IMR-90 (cell line): Measurements from ENCODE around the gene SEMA3G. TPM values are rescaled to one million over a fixed set of nuclear protein-coding genes. Genes with fewer than 3 reads are reported as not detected.
A peak's percentile ranks its signal among the peaks of the same experiment; 100 is the strongest.

Experiments
- ATAC-seq: fragments of 200-7000 bp; cut with Tn5 transposase; 2 replicates; pipeline ENCODE4 v1.9.1; 2020; ENCODE audit warnings: low read depth, mild to moderate bottlenecking, moderate library complexity
- BruUV-seq: library from RNA; stranded (reverse); fragments of 400-500 nt; replicated peaks from 2 replicates; lab custom pipeline; 2021; lab: Mats Ljungman, UMichigan
- CTCF ChIA-PET: fragments of 300-600 bp; formaldehyde crosslinking; extraction: SDS; loops from one replicate; lab custom pipeline; 2021; ENCODE audit warnings: antibody characterized with exemption; lab: Yijun Ruan, JAX
- POLR2A ChIA-PET: fragments of 300-600 bp; sonication (Branson Sonifier 250); formaldehyde crosslinking; loops from one replicate; lab custom pipeline; 2022; ENCODE audit warnings: antibody characterized with exemption; ENCODE audit not compliant: unreplicated experiment; lab: Charles Lee
- DNase-seq: peaks from one replicate; pipeline ENCODE4 v3.0.0; 2013
- H2AFZ ChIP-seq: replicated peaks from 2 replicates; pipeline ENCODE3; 2013; ENCODE audit warnings: low read length, mild to moderate bottlenecking; ENCODE audit not compliant: poor library complexity
- H2AK5ac ChIP-seq: 2 replicates; pipeline ENCODE4 v1.6.1; 2013; ENCODE audit warnings: low read depth, low read length, inconsistent platforms
- H2AK9ac ChIP-seq: replicated peaks from 2 replicates; pipeline ENCODE3; 2013; ENCODE audit warnings: mild to moderate bottlenecking, low read depth, low read length, moderate library complexity; ENCODE audit not compliant: poor library complexity
- H2BK120ac ChIP-seq: 2 replicates; pipeline ENCODE4 v1.6.1; 2013; ENCODE audit warnings: low read depth, low read length, inconsistent platforms
- H2BK15ac ChIP-seq: 3 replicates; pipeline ENCODE4 v1.6.1; 2013; ENCODE audit warnings: low read depth, low read length, inconsistent platforms
- H2BK20ac ChIP-seq: 2 replicates; pipeline ENCODE4 v1.6.1; 2013; ENCODE audit warnings: low read depth, mild to moderate bottlenecking, inconsistent platforms, low read length, moderate library complexity
- H2BK5ac ChIP-seq: 2 replicates; pipeline ENCODE4 v1.6.1; 2013; ENCODE audit warnings: mild to moderate bottlenecking, low read depth, low read length, inconsistent platforms; ENCODE audit not compliant: poor library complexity, severe bottlenecking
- H3K14ac ChIP-seq: replicated peaks from 2 replicates; pipeline ENCODE4 v1.6.1; 2013; ENCODE audit warnings: low read depth, low read length, inconsistent platforms
- H3K18ac ChIP-seq: 2 replicates; pipeline ENCODE4 v1.6.1; 2013; ENCODE audit warnings: low read depth, low read length, control low read depth
- H3K23ac ChIP-seq: 2 replicates; pipeline ENCODE4 v1.6.1; 2013; ENCODE audit warnings: low read depth, low read length, inconsistent platforms
- H3K27ac ChIP-seq: 2 replicates; pipeline ENCODE4 v1.5.1; 2013; ENCODE audit warnings: mild to moderate bottlenecking, control low read depth, low read length; ENCODE audit not compliant: insufficient read depth
- H3K27me3 ChIP-seq: 2 replicates; pipeline ENCODE4 v1.6.1; 2013; ENCODE audit warnings: low read length; ENCODE audit not compliant: control insufficient read depth, insufficient read depth
- H3K36me3 ChIP-seq: 2 replicates; pipeline ENCODE4 v1.6.1; 2013; ENCODE audit warnings: low read length, mixed read lengths; ENCODE audit not compliant: control insufficient read depth, insufficient read depth
- H3K4ac ChIP-seq: 2 replicates; pipeline ENCODE4 v1.6.1; 2013; ENCODE audit warnings: low read depth, low read length, inconsistent platforms
- H3K4me1 ChIP-seq: 2 replicates; pipeline ENCODE4 v1.6.1; 2013; ENCODE audit warnings: low read length, mixed read lengths; ENCODE audit not compliant: control insufficient read depth, insufficient read depth
- H3K4me2 ChIP-seq: 2 replicates; pipeline ENCODE4 v1.6.1; 2013; ENCODE audit warnings: low read depth, mild to moderate bottlenecking, control low read depth, low read length, moderate library complexity
- H3K4me3 ChIP-seq: 2 replicates; pipeline ENCODE4 v1.5.1; 2013; ENCODE audit warnings: low read depth, mild to moderate bottlenecking, control low read depth, low read length, moderate library complexity; ENCODE audit not compliant: insufficient read depth
- H3K56ac ChIP-seq: 2 replicates; pipeline ENCODE4 v1.6.1; 2013; ENCODE audit warnings: low read length, inconsistent platforms; ENCODE audit not compliant: insufficient read depth; ENCODE audit errors: extremely low read depth
- H3K79me1 ChIP-seq, 2 experiments: 2 replicates each; pipeline ENCODE4 v1.6.1; 2013; ENCODE audit warnings: low read length in 2 of 2, inconsistent platforms in 1 of 2, low read depth in 1 of 2
- H3K9ac ChIP-seq: 2 replicates; pipeline ENCODE4 v1.6.1; 2013; ENCODE audit warnings: low read depth, low read length, control low read depth
- H3K9me1 ChIP-seq: 2 replicates; pipeline ENCODE4 v1.6.1; 2013; ENCODE audit warnings: low read length, inconsistent platforms; ENCODE audit not compliant: insufficient read depth
- H3K9me3 ChIP-seq: 2 replicates; pipeline ENCODE4 v1.6.1; 2013; ENCODE audit warnings: low read length; ENCODE audit not compliant: control insufficient read depth, insufficient read depth
- H4K20me1 ChIP-seq: 2 replicates; pipeline ENCODE4 v1.6.1; 2013; ENCODE audit warnings: low read length, inconsistent platforms; ENCODE audit not compliant: insufficient read depth
- H4K5ac ChIP-seq: 2 replicates; pipeline ENCODE4 v1.6.1; 2013; ENCODE audit warnings: mild to moderate bottlenecking, low read depth, low read length, control low read depth
- H4K8ac ChIP-seq, 2 experiments: 2 replicates each; pipeline ENCODE4 v1.6.1; 2013; ENCODE audit warnings: low read depth in 2 of 2, low read length in 2 of 2, control low read depth in 1 of 2, inconsistent platforms in 1 of 2
- H4K91ac ChIP-seq: 2 replicates; pipeline ENCODE4 v1.6.1; 2013; ENCODE audit warnings: low read depth, low read length, inconsistent platforms; ENCODE audit not compliant: insufficient read depth
- CHD1 ChIP-seq: IDR thresholded peaks from 2 replicates; pipeline ENCODE4 v1.6.1; 2012; ENCODE audit warnings: low read depth, low read length, improper control_type of control experiment
- CTCF ChIP-seq: conservative IDR thresholded peaks from 2 replicates; pipeline ENCODE4 v1.5.1; 2012; ENCODE audit warnings: mild to moderate bottlenecking, low read depth, low read length, improper control_type of control experiment
- MXI1 ChIP-seq: IDR thresholded peaks from 2 replicates; pipeline ENCODE4 v1.6.1; 2012; ENCODE audit warnings: low read depth, mild to moderate bottlenecking, low read length, moderate library complexity, borderline replicate concordance
- POLR2A ChIP-seq: IDR thresholded peaks from 2 replicates; pipeline ENCODE4 v1.6.1; 2012; ENCODE audit warnings: mild to moderate bottlenecking, low read depth, low read length
- WGBS, 2 experiments: methylation state at CpG; one replicate each; pipeline versions ENCODE4 v1.1.5 to v1.1.7; 2013; ENCODE audit warnings: missing lambda C conversion rate in 2 of 2; ENCODE audit not compliant: insufficient read length in 1 of 2; ENCODE audit errors: extremely low coverage in 2 of 2; 5-methylcytosine and 5-hydroxymethylcytosine counted together
- dilution Hi-C: fragments of 300-500 bp; cut with HindIII; formaldehyde crosslinking; loops from one replicate; pipeline ENCODE4 v1.14.3; 2018; ENCODE audit warnings: low sequenced_read_pairs; ENCODE audit not compliant: unreplicated experiment
- in situ Hi-C: fragments of 300-500 bp; cut with MboI; formaldehyde crosslinking; loops from 3 replicates; pipeline ENCODE4 v1.14.3; 2019; ENCODE audit warnings: low sequenced_read_pairs, inconsistent platforms, mixed read lengths
- intact Hi-C: fragments of 100-400 bp; cut with micrococcal nuclease; formaldehyde crosslinking; loops from 2 replicates; pipeline ENCODE4 v1.10.0; 2022
- polyA plus RNA-seq, 3 experiments: library from polyadenylated mRNA; depleted of rRNA; stranded (reverse); fragments of >200 nt; gene quantifications; 2 replicates each; pipeline ENCODE4 v1.2.3, GENCODE V29; 2012; ENCODE audit warnings: low replicate concordance in 1 of 3
- total RNA-seq: library from RNA; depleted of rRNA; stranded (reverse); fragments of >200 nt; gene quantifications from 2 replicates; pipeline ENCODE4 v1.2.3, GENCODE V29; 2012

SEMA3G gene
- total and polyA plus RNA-seq, 2 of the 4 experiments (the other 2 are of a cell fraction), result 0.07 TPM; not detected in 1

- Histone ChIP-seq H4K8ac (no peak overlapping the region), H2AK5ac (no peak overlapping the region), H3K4me1 (no peaks in the 10 kb centered on the region), H3K56ac (no peak overlapping the region), H3K23ac (no peak overlapping the region), H3K27me3 (0 out of 2 replicates have a peak, but pooled peaks cover 2% of the 10 kb centered on the region), H3K18ac (no peak overlapping the region), H2BK120ac (no peak overlapping the region), H4K91ac (no peak overlapping the region), H3K4me2 (no peak overlapping the region), H2AK9ac (no peak overlapping the region), H3K9me1 (no peaks in the 10 kb centered on the region), H2BK5ac (no peak overlapping the region), H2BK20ac (no peak overlapping the region), H2AFZ (peak overlapping the region; percentile 33), H3K27ac (no peak overlapping the region), H3K79me1 (no peaks in the 10 kb centered on the region), H2BK15ac (no peak overlapping the region), H3K36me3 (no peaks in the 10 kb centered on the region), H4K5ac (no peak overlapping the region), H3K4me3 (no peak overlapping the region), H3K9ac (no peak overlapping the region), H3K4ac (no peak overlapping the region), H4K20me1 (no peaks in the 10 kb centered on the region), H3K14ac (no peak overlapping the region), H3K9me3 (no peaks in the 10 kb centered on the region)
- no peak for TF ChIP-seq POLR2A
- TF ChIP-seq MXI1, result no peak
- TF ChIP-seq CTCF, result no peak
- no peak for TF ChIP-seq CHD1
- dilution Hi-C loops, result no loop called here
- POLR2A ChIA-PET, result no interaction called here
- DNase-seq (no peak), ATAC-seq (peak; percentile 48)
- in situ Hi-C loops, result no loop called here
- intact Hi-C loops, result no loop called here
- no TSS peak for BruUV-seq
- CTCF ChIA-PET, result interaction anchor here (1.0 to 3.7 kb wide), 2 partner anchors 11 to 23 kb away, joined by 3 to 11 read pairs; no protein-coding TSS in a partner anchor
- no CpG with 5 or more reads among the region's 5 CpGs for WGBS, 2 experiments
Measured at GRCh38 chr3:52423173-52423572, 21.7 kb downstream of the SEMA3G start.
